CD4-positive, alpha-beta T cell treated with Interleukin-4 for 4 hours (primary cell): ENCODE measurements around the gene OR2Y1.
"Not testable (repeated sequence)": the region's sequence is repeated elsewhere in the genome, so short reads cannot be mapped to it uniquely, and the experiment has no call there.

Experiments used
- DNase-seq: peaks from one replicate; pipeline ENCODE4 v3.0.0-alpha.2; 2020

OR2Y1 gene, protein sequence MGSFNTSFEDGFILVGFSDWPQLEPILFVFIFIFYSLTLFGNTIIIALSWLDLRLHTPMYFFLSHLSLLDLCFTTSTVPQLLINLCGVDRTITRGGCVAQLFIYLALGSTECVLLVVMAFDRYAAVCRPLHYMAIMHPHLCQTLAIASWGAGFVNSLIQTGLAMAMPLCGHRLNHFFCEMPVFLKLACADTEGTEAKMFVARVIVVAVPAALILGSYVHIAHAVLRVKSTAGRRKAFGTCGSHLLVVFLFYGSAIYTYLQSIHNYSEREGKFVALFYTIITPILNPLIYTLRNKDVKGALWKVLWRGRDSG

GRCh38 chr5:180739958-180740357 lies at the start of gene OR2Y1:
TSS of gene OR2Y1 (minus strand) at chr5:180740058. CDS start at chr5:180740058, 0 bp downstream.
- no peak for DNase-seq

DNA sequence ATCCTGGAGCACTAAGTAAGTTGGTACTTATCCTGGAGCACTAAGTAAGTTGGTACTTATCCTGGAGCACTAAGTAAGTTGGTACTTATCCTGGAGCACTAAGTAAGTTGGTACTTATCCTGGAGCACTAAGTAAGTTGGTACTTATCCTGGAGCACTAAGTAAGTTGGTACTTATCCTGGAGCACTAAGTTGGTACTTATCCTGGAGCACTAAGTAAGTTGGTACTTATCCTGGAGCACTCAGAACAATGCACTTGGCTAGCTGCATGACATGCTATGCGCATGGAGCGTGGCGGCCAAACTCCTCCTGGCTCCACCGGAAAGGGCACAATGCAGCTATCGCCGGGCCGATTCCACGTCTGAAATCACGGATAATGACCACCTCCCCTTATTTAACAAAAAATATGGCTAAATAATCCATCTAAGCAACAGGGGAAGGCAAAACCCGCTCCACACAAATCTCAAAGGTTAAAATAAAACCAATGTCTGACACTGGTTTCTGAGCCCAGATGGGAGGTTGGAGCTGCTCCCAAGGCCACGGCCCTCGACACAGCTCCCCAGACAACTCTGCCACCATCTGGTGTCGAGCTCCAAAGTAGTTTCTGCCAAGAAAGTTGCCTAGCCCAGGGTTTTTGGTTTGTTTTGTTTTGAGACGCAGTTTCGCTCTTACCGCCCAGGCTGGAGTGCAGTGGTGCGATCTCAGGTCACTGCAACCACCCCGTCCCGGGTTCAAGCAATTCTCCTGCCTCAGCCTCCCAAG lies 49.0 kb upstream of the OR2Y1 start:
- not testable (repeated sequence) for DNase-seq

DNA sequence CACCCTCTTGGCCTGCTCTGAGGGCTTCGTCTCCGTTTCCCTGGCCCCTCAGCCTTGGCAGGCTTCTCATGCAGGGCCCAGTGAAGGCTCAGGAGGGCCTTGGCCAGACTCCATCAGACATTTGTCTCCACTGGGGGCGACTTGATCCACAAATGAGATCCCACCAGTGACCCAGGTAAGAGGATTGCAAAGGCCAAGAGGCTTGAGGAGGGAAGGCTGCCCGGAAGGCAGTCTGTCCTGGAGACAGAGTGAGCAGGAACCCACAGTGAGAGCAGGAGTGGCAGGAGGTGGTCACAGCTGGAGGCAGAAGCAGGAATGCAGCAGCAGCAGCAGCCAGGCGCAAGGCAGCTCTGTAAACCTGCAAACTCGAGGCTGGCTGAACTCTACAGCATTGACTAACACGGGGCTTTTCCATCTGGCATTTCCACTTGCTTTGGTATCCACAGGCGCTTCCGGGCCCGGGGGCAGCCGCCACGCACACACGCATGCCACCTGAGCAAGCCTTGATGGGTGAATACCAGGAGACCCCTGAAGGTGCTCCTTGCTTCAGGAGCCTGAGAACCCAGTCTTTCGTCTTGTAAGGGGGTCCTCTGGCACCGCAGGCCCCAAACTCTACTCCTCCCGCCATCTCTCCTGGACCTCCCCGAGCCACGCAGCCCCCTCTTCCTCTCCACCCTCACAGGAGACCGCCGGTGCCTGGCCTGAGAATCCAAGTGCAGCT lies 48.0 kb upstream of the OR2Y1 start:
- DNase-seq: no peak

DNA sequence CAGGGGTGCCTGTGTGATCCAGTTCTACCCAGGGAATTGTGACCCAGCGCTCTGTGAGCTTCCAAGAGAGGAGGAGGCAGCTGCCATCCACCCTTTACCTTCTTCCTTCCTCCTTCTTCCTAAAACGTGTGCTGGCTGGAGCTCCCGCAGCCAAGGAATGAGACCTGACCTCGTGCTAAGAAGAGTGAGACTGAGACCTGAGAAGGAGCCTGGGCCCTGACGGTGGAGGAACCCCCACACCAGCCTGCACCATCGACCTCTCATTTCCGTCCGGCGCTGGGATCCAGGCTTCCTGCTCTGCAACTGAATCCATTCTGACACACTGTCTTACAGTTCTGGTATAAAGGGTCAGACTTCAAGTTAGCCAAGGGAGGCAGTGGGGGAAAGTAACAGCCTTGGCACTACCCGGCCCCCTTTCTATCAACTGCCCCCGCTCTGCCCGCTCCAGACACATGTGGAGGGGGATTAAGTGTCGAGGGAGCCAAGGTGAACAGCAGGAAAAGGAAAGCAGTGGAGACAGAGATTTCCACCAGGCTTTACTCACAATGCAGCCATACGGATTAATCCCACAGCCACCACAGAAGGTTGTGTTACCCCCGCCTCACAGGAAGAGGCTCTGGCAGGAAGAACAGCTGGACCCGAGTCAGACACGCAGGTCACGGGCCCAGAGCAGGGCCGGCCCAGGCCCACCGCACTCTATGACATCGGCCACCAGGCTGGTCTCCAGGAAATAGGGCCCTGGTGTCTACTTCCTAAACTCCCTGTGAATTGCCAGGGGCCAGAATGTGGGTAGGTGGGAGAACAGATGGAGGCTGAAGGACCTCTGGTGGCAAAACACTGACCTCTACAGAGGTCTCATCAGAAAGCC lies 46.9 kb upstream of the OR2Y1 start:
- no peak for DNase-seq

GRCh38 chr5:180785794-180786221 lies 46.0 kb upstream of the OR2Y1 start:
- DNase-seq: no peak

DNA sequence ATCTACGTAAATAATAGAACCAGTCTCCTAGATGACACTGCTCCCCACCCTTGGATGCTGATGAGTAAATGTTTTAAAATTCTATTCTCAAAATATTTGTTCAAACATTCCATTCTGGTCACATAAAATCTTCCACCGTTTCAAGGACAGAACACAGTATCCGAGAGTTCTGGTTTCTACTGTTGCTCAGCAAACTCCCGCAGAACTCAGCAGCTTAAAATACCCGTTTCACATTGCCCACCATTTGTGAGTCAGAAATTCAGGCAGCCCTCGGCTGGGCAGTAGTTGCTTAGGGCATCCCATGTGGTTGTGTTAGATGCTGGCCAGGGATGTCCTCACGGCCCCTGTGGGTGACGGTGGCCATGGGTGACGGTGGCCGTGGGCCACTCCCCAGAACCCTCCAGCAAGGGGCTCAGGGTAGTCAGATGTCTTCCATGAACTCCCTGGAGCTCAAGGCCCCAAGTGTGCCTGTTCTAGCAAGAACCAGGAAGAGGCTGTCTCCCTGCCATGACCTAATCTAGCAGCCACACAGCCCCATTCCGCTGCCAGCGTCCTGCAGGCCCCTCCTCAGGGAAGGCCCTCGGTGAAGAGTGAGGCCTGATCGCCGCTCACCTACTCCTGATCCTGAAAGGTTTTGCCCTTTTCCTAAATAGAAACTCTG lies 45.4 kb upstream of the OR2Y1 start:
- no peak for DNase-seq

- peak; percentile 73 for DNase-seq
Measured at GRCh38 chr5:180784497-180785097, 44.7 kb upstream of the OR2Y1 start.

GRCh38 chr5:180783340-180784052 lies 43.6 kb upstream of the OR2Y1 start:
- DNase-seq: no peak

DNA sequence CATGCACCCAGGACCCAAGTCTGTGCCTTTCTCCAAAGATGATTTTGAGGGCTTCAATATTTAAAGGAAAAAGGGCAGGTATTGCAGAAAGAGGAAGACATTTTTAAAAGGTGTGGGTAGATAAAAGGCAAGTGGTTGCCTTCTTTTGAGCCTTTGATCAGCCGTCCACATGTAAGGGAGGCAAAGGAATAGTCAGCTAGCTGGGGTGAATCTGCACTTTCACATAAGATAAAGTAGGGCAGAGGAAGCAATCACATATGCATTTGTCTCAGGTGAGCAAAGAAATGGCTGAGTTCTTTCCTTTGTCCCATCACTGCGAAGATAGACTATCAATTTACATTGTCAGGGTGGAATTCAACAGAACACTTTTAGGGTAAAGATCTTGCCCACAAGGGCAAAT lies 42.9 kb upstream of the OR2Y1 start:
- DNase-seq: no peak

GRCh38 chr5:180781900-180782326 lies 42.1 kb upstream of the OR2Y1 start:
- not testable (repeated sequence) for DNase-seq

DNA sequence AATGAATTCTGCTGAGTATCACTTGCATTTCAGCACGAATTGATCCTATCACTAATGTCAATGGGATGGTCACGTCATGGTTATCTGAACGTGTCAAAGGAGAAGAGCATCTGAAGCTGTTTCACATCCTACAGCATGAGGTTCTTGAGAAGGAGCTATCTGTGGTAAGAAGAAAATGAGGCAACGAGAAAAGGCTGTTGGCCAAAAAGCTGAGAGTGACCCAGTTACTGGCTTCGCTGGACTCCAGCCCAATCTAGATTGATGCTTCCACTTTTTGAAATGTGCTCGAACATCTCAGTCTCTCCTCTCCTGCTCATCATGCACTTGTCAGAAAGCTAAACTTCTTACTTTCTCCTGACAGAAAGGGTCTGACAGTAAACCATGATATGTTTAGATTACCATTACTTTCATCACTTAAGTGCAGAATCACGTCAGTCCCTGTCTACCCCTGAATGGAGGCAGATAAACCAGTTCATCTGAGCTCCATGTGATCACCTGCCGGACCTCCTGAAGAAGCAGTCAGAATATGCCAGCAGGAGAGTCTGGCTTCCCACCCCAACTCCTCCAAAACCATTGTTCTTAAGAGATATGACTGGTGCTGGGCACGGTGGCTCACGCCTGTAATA lies 40.2 kb upstream of the OR2Y1 start:
- no peak for DNase-seq

DNA sequence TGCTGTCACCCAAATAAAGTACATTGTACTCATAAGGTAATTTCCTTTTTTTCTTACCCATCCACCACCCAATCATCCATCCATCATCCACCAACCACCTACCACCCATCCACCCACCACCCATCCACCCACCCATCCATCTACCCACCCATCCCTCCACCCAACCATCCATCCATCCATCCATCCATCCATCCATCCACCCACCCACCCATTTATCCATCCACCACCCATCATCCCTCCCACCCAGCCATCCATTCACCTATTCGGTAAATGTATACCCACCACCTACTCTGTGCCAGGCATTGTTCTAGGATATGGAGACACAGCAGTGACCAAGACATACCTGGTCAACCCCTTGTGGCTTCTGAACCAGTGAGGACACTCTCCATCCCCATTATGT lies 37.6 kb upstream of the OR2Y1 start:
- no peak for DNase-seq

DNA sequence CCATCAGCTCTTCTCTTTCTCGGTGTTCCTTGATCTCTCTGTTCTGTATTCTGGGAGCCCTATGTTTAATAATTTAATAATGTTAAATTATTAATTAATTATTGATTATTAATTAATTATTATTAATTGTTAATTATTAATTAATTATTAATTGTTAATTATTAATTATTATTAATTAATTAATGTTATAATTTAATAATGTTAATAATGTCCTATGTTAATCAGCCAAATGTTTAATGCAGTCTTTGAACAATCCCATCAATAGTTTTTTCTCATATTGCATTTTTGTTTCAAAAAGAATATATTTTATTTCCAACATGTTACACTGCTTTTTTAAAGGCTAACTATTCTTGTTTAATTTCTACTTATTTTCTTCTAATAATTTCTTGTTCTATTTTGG lies 36.5 kb upstream of the OR2Y1 start:
- DNase-seq: no peak

GRCh38 chr5:180775624-180776023 lies 35.8 kb upstream of the OR2Y1 start:
- DNase-seq: no peak

- no peak for DNase-seq
Measured at GRCh38 chr5:180771839-180772238, 32.0 kb upstream of the OR2Y1 start.

DNA sequence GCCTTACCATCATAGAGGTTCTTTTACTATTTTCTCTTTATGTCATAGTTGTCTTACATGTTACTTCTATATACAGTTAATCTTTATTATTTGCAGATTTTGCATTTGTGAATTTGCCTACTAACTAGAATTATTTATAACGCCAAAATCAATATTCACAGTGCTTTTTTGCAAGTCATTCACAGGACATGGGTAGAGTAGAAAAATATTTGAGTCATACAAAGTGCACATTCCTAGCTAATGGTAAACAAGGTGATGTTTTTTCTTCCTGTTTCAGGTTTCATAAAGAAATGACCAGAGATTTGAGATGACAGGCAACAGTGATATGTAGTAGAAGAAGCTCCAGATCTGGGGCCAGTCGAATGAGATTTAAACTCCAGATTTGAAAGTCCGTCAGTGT lies 30.0 kb upstream of the OR2Y1 start:
- DNase-seq: no peak

DNA sequence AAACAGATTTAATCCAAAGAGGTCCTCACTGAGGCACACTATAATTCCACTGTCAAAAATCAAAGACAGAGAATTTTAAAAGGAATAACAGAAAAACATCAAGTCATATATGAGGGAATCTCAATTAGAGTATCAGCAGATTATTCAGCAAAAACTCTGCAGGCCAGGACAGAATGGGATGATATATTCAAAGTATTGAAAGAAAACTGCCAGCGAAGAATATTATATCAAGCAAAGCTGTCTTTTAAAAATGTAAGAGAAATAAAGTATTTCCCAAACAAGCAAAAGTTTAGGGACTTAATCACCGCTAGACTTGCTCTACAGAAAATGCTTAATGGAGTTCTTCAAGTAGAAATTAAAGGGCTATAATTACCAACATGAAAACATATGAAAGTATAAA lies 15.7 kb upstream of the OR2Y1 start:
- DNase-seq: no peak

- DNase-seq: no peak
Measured at GRCh38 chr5:180744253-180744652, 4.4 kb upstream of the OR2Y1 start.

DNA sequence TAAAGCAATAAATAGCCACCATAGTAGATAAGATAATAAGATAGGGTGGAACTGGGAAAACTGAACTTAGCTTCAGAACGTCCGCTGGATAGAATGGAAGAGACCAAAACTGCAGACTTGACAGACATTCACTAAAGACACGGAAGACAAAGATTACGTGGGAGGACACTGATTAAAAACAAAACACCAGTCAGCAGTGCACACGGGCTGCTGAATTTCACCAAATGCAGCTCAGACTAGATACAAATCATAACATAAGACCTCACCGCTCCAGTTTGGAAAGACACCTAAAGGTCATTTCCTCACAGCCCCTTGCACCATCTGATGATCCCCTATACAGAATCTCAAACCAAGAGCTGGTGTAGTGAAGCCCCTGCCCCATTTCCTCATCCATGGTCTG lies 2.9 kb upstream of the OR2Y1 start:
- no peak for DNase-seq

- not testable (repeated sequence) for DNase-seq
Measured at GRCh38 chr5:180740953-180741352, 1.1 kb upstream of the OR2Y1 start.

DNA sequence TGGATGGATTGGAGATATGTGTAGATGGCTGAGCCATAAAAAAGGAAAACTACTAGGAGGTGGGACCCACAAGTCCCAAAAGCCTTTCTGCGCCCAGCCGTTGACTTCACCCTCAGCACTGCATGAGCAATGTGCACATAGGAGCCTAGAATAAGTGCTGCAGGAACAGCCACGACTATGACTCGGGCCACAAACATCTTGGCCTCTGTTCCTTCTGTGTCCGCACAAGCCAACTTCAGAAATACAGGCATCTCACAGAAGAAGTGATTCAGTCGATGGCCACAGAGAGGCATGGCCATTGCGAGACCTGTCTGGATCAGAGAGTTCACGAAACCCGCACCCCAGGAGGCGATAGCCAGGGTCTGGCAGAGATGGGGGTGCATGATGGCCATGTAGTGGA lies 587 bp downstream of the OR2Y1 start:
- no peak for DNase-seq
